ENCODE results near the gene KCNK4.
A peak's percentile ranks its signal among the peaks of the same experiment; 100 is the strongest.

KCNK4 gene

DNA sequence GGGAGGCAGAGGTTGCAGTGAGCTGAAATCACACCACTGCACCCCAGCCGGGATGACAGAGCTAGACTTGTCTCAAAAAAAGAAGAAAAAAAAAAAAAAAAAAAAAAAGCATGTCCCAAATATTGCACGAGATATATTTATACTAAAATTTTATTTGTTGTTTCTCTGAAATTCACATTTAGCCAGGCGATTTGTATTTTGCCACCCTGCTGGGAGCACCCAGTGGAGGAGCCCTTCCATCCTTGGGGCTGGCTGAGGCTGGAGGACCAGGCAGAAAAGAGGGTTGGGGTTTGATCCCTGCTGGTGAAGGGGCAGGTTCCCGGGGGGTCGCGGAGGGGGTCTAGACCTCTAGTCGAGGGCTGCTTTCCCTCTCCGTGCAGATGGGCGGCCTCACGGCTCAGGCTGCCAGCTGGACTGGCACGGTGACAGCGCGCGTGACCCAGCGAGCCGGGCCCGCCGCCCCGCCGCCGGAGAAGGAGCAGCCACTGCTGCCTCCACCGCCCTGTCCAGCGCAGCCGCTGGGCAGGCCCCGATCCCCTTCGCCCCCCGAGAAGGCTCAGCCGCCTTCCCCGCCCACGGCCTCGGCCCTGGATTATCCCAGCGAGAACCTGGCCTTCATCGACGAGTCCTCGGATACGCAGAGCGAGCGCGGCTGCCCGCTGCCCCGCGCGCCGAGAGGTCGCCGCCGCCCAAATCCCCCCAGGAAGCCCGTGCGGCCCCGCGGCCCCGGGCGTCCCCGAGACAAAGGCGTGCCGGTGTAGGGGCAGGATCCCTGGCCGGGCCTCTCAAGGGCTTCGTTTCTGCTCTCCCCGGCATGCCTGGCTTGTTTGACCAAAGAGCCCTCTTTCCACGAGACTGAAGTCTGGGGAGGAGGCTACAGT is 8.1 kb downstream of the KCNK4 start:
- no peak overlapping the region for H3K4me2 ChIP-seq (ENCODE audit: low read length)

DNA sequence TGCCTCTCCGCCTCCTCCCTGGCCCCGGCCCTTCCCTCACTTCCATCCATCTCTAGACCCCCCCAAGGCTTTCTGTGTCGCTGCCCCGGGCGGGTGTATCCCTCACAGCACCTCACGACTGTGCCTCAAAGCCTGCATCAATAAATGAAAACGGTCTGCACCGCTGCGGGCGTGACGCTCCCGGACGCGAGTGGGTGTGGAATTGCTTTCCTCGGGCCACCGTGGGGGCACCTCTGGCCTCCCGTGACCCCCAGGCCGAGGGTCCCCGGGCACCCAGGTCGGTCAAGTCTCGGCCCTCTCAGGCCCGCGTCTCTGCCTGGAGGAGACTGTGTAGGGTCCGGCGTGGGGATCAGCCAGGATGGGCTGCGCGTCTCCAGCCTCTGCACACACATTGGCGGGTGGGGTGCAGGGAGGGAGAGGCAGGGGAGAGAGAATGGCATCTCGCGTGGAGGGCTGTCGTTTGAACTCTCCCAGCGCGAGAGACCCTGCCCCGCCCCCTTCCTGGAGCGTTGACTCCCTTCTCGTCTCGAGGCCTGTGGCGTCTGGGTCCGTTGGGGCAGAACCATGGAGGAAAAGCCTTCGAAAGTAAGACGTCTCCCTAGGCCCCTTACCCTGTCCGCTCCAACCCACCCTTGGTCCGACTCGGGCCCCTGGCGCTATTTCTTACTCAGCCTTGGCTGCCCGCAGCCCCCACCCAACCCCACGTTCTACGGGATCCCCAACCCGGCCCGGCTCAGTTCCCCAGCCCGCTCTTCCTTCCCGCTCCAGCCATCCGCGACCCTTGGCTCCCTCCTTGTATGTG is 8.9 kb downstream of the KCNK4 start, which contains the start of gene CATSPERZ:
Gene CATSPERZ, plus strand, starts transcription at position 512 of the 802 bp plus-strand sequence. Its CDS starts 53 bp downstream, at position 565.
- H3K27me3 ChIP-seq (ENCODE audit: control insufficient read depth, low read length) = peaks cover 58% of the 10 kb centered on the region
- peak within 1 kb of the TSS; percentile 78 for H3K4me2 ChIP-seq (ENCODE audit: low read length)
- H3K4me3 ChIP-seq (ENCODE audit: low read length) = peak within 1 kb of the TSS; percentile 60
- H3F3A ChIP-seq (ENCODE audit: control insufficient read depth, insufficient read depth) = no peaks in the 10 kb centered on the region; the same call in 1 of the 2 replicates
- TF ChIP-seq, protein P1, sequence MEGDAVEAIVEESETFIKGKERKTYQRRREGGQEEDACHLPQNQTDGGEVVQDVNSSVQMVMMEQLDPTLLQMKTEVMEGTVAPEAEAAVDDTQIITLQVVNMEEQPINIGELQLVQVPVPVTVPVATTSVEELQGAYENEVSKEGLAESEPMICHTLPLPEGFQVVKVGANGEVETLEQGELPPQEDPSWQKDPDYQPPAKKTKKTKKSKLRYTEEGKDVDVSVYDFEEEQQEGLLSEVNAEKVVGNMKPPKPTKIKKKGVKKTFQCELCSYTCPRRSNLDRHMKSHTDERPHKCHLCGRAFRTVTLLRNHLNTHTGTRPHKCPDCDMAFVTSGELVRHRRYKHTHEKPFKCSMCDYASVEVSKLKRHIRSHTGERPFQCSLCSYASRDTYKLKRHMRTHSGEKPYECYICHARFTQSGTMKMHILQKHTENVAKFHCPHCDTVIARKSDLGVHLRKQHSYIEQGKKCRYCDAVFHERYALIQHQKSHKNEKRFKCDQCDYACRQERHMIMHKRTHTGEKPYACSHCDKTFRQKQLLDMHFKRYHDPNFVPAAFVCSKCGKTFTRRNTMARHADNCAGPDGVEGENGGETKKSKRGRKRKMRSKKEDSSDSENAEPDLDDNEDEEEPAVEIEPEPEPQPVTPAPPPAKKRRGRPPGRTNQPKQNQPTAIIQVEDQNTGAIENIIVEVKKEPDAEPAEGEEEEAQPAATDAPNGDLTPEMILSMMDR (IDR thresholded peaks at IDR 0.05; ENCODE audit: low read depth, low read length, poor library complexity, severe bottlenecking) = no peak
- TF ChIP-seq EZH2phosphoT487 (IDR thresholded peaks at IDR 0.05; ENCODE audit: borderline replicate concordance, low read length) = peak; percentile 89; the same call in 1 of the 2 replicates
- H3K27ac ChIP-seq (ENCODE audit: low read depth, low read length) = no peak within 1 kb of the TSS
- H3K4me1 ChIP-seq (ENCODE audit: control insufficient read depth, low read length) = peaks cover 27% of the 10 kb centered on the region
- no peaks in the 10 kb centered on the region for H3K9me2 ChIP-seq (replicated peaks; ENCODE audit: control insufficient read depth, low read length)
- H3K79me2 ChIP-seq (ENCODE audit: control insufficient read depth, low read length) = no peaks in the 10 kb centered on the region
- H3K36me3 ChIP-seq (ENCODE audit: control insufficient read depth, low read length) = peaks cover 4% of the 10 kb centered on the region; the same call in 1 of the 2 replicates
- no peaks in the 10 kb centered on the region for H4K20me1 ChIP-seq (ENCODE audit: control insufficient read depth, insufficient read depth, low read depth, low read length)
- H3K9me3 ChIP-seq (ENCODE audit: control insufficient read depth, insufficient read depth, low read length) = no peaks in the 10 kb centered on the region

More for the DNA sequence above, 8.1 kb downstream of the KCNK4 start:
- Histone ChIP-seq H3K79me2 (ENCODE audit: control insufficient read depth, low read length) (no peaks in the 10 kb centered on the region), H3K9me2 (replicated peaks; ENCODE audit: control insufficient read depth, low read length) (no peaks in the 10 kb centered on the region), H3K36me3 (ENCODE audit: control insufficient read depth, low read length) (no peaks in the 10 kb centered on the region), H3K4me1 (ENCODE audit: control insufficient read depth, low read length) (peaks cover 26% of the 10 kb centered on the region), H3K27ac (ENCODE audit: low read depth, low read length) (no peak overlapping the region), H3K4me3 (ENCODE audit: low read length) (no peak overlapping the region), H4K20me1 (ENCODE audit: control insufficient read depth, insufficient read depth, low read depth, low read length) (no peaks in the 10 kb centered on the region), H3K27me3 (ENCODE audit: control insufficient read depth, low read length) (peaks cover 64% of the 10 kb centered on the region), H3K9me3 (ENCODE audit: control insufficient read depth, insufficient read depth, low read length) (no peaks in the 10 kb centered on the region), H3F3A (ENCODE audit: control insufficient read depth, insufficient read depth) (no peaks in the 10 kb centered on the region; the same call in 1 of the 2 replicates)
- TF ChIP-seq EZH2phosphoT487 (IDR thresholded peaks at IDR 0.05; ENCODE audit: borderline replicate concordance, low read length) = no peak
- TF ChIP-seq, protein P1 (IDR thresholded peaks at IDR 0.05; ENCODE audit: low read depth, low read length, poor library complexity, severe bottlenecking) = no peak

DNA sequence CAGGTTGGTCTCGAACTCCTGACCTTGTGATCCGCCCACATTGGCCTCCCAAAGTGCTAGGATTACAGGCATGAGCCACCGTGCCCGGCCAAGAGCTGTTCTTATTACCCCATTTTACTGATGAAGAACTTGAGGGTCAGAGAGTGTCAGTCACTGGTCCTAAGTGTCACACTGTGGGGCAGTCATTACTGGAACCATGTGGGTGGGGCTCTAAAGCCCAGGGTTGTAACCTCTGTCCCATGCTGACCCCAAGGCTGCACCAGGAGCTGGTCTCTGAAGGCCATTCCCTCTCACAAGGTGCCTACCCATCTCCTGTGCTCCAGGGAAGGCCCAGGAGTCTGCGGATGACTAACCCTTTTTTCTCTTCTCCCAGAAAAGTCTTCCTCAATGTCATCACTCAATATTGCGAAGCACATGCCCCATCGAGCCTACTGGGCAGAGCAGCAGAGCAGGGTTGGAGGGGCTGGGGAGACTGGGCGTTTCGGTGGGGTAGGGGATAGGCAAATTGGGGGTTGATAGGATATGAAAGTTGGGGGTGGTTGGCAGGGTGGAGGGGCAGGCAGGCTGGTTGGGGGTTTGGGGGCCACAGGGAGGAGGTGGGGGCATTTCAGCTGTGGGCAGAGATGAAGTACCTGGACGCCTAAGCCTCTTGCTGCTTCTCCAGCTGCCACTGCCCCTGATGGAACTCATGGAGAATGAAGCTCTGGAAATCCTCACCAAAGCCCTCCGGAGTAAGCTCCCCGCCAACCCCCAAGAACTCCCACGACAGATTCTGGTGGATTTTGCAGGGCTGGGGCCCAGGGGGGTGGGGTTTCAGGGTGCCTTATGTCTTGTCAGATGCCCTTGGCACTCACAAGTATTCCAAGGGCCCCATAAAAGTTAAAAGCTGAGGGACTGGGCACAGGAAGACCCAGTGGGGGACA is 12.3 kb downstream of the KCNK4 start:
- TF ChIP-seq EZH2phosphoT487 (IDR thresholded peaks at IDR 0.05; ENCODE audit: borderline replicate concordance, low read length) = no peak
- TF ChIP-seq, protein P1 (IDR thresholded peaks at IDR 0.05; ENCODE audit: low read depth, low read length, poor library complexity, severe bottlenecking) = no peak
- H3K4me2 ChIP-seq (ENCODE audit: low read length) = peak overlapping the region; percentile 89; the same call in 1 of the 2 replicates
- H3K27me3 ChIP-seq (ENCODE audit: control insufficient read depth, low read length) = peaks cover 25% of the 10 kb centered on the region
- peaks cover 41% of the 10 kb centered on the region for H3K4me1 ChIP-seq (ENCODE audit: control insufficient read depth, low read length)
- H3K4me3 ChIP-seq (ENCODE audit: low read length) = peak overlapping the region; percentile 86; the same call in 1 of the 2 replicates
- H4K20me1 ChIP-seq (ENCODE audit: control insufficient read depth, insufficient read depth, low read depth, low read length) = no peaks in the 10 kb centered on the region
- H3K9me3 ChIP-seq (ENCODE audit: control insufficient read depth, insufficient read depth, low read length) = no peaks in the 10 kb centered on the region
- H3K9me2 ChIP-seq (replicated peaks; ENCODE audit: control insufficient read depth, low read length) = no peaks in the 10 kb centered on the region
- peaks cover 27% of the 10 kb centered on the region for H3K79me2 ChIP-seq (ENCODE audit: control insufficient read depth, low read length)
- no peaks in the 10 kb centered on the region; the same call in 1 of the 2 replicates for H3F3A ChIP-seq (ENCODE audit: control insufficient read depth, insufficient read depth)
- H3K36me3 ChIP-seq (ENCODE audit: control insufficient read depth, low read length) = peaks cover 26% of the 10 kb centered on the region
- no peak overlapping the region for H3K27ac ChIP-seq (ENCODE audit: low read depth, low read length)
